MM.1S (cell line): ENCODE results near the gene ZNF292.

Experiments used
- DNase-seq: peaks from one replicate; pipeline ENCODE4 v3.0.0-alpha.2; 2015
- H2AFZ ChIP-seq: fragments of 300-600 bp; sonication (generic); 2 replicates; pipeline ENCODE4 v1.6.0; 2016; ENCODE audit warnings: antibody characterized with exemption, low read length
- H3F3A ChIP-seq: fragments of 300-600 bp; sonication (generic); 2 replicates; pipeline ENCODE4 v1.6.1; 2016; ENCODE audit warnings: mild to moderate bottlenecking, antibody characterized with exemption, low read length, moderate library complexity, mixed read lengths; ENCODE audit not compliant: insufficient read depth
- H3K27ac ChIP-seq: fragments of 300-600 bp; sonication (generic); 2 replicates; pipeline ENCODE4 v1.5.1; 2016; ENCODE audit warnings: mild to moderate bottlenecking, low read length
- H3K27me3 ChIP-seq: fragments of 300-600 bp; sonication (generic); replicated peaks from 2 replicates; pipeline ENCODE4 v1.6.0; 2016; ENCODE audit warnings: low read length; ENCODE audit not compliant: insufficient read depth
- H3K36me3 ChIP-seq: fragments of 300-600 bp; sonication (generic); replicated peaks from 2 replicates; pipeline ENCODE4 v1.6.1; 2016; ENCODE audit warnings: mild to moderate bottlenecking, low read length, mixed read lengths; ENCODE audit not compliant: insufficient read depth
- H3K4me1 ChIP-seq: fragments of 300-600 bp; sonication (generic); 2 replicates; pipeline ENCODE4 v1.6.1; 2016; ENCODE audit warnings: low read length, mixed read lengths
- H3K4me2 ChIP-seq: fragments of 300-600 bp; sonication (generic); 2 replicates; pipeline ENCODE4 v1.6.0; 2016; ENCODE audit warnings: low read depth, low read length
- H3K4me3 ChIP-seq: fragments of 300-600 bp; sonication (generic); 2 replicates; pipeline ENCODE4 v1.5.1; 2016; ENCODE audit warnings: low read length, mixed read lengths
- H3K79me2 ChIP-seq: fragments of 300-600 bp; sonication (generic); 2 replicates; pipeline ENCODE4 v1.6.1; 2016; ENCODE audit warnings: mixed run types, low read length, mixed read lengths
- H3K9ac ChIP-seq: fragments of 300-600 bp; sonication (generic); 2 replicates; pipeline ENCODE4 v1.6.1; 2016; ENCODE audit warnings: low read length, mixed read lengths
- H3K9me2 ChIP-seq: fragments of 300-600 bp; sonication (generic); replicated peaks from 2 replicates; pipeline ENCODE4 v1.6.1; 2016; ENCODE audit warnings: mild to moderate bottlenecking, low read length, mixed read lengths; ENCODE audit not compliant: insufficient read depth
- H3K9me3 ChIP-seq: fragments of 300-600 bp; sonication (generic); replicated peaks from 2 replicates; pipeline ENCODE4 v1.6.1; 2016; ENCODE audit warnings: mild to moderate bottlenecking, low read length, mixed read lengths; ENCODE audit not compliant: insufficient read depth
- H4K20me1 ChIP-seq: fragments of 300-600 bp; sonication (generic); 2 replicates; pipeline ENCODE4 v1.6.1; 2016; ENCODE audit warnings: mild to moderate bottlenecking, low read length, moderate library complexity, mixed read lengths; ENCODE audit not compliant: insufficient read depth
- CTCF ChIP-seq: fragments of 300-600 bp; sonication (generic); IDR thresholded peaks from 2 replicates; pipeline ENCODE4 v1.5.1; 2016; ENCODE audit warnings: antibody characterized with exemption, low read length, mixed read lengths
- EZH2 ChIP-seq: fragments of 300-600 bp; sonication (generic); optimal IDR thresholded peaks from 2 replicates; pipeline ENCODE3; 2017; ENCODE audit warnings: low read depth, mild to moderate bottlenecking, antibody characterized with exemption, low read length, mixed read lengths
- EZH2phosphoT487 ChIP-seq: fragments of 300-600 bp; sonication (generic); IDR thresholded peaks from 2 replicates; pipeline ENCODE4 v1.6.1; 2018; ENCODE audit warnings: antibody characterized with exemption, low read length

ZNF292 gene

GRCh38 chr6:87174078-87174579, 18.8 kb downstream of the ZNF292 start:
- DNase-seq = peak; percentile 10
- Histone ChIP-seq H4K20me1 (peaks cover 49% of the 10 kb centered on the region), H3K27me3 (no peaks in the 10 kb centered on the region), H2AFZ (no peak overlapping the region), H3F3A (peaks cover 10% of the 10 kb centered on the region; the same call in 1 of the 2 replicates), H3K9me2 (no peaks in the 10 kb centered on the region), H3K27ac (peak overlapping the region; percentile 5; the same call in 1 of the 2 replicates), H3K79me2 (peaks cover 98% of the 10 kb centered on the region), H3K9me3 (no peaks in the 10 kb centered on the region), H3K36me3 (no peaks in the 10 kb centered on the region), H3K4me3 (no peak overlapping the region), H3K4me1 (peaks cover 31% of the 10 kb centered on the region), H3K9ac (no peak overlapping the region), H3K4me2 (peak overlapping the region; percentile 18; the same call in 1 of the 2 replicates)
- TF ChIP-seq EZH2 = no peak
- no peak for TF ChIP-seq EZH2phosphoT487
- TF ChIP-seq CTCF = no peak

GRCh38 chr6:87176493-87176892, 21.1 kb downstream of the ZNF292 start:
- peaks cover 98% of the 10 kb centered on the region for H3K79me2 ChIP-seq
- H3K9me3 ChIP-seq = no peaks in the 10 kb centered on the region
- H3K9me2 ChIP-seq = no peaks in the 10 kb centered on the region
- no peak for TF ChIP-seq EZH2
- no peak for TF ChIP-seq EZH2phosphoT487
- TF ChIP-seq CTCF = no peak
- DNase-seq = no peak
- peaks cover 10% of the 10 kb centered on the region; the same call in 1 of the 2 replicates for H3F3A ChIP-seq
- no peak overlapping the region for H3K4me2 ChIP-seq
- H2AFZ ChIP-seq = no peak overlapping the region
- no peaks in the 10 kb centered on the region for H3K27me3 ChIP-seq
- H4K20me1 ChIP-seq = peaks cover 42% of the 10 kb centered on the region
- H3K9ac ChIP-seq = no peak overlapping the region
- no peaks in the 10 kb centered on the region for H3K36me3 ChIP-seq
- no peak overlapping the region for H3K4me3 ChIP-seq
- no peak overlapping the region for H3K27ac ChIP-seq
- peaks cover 29% of the 10 kb centered on the region for H3K4me1 ChIP-seq

- Histone ChIP-seq H3K4me1 (peaks cover 4% of the 10 kb centered on the region; the same call in 1 of the 2 replicates), H3K9me2 (no peaks in the 10 kb centered on the region), H3K9ac (no peak overlapping the region), H3K4me2 (no peak overlapping the region), H2AFZ (no peak overlapping the region), H3K27ac (no peak overlapping the region), H3K4me3 (no peak overlapping the region), H3K9me3 (no peaks in the 10 kb centered on the region), H4K20me1 (peaks cover 20% of the 10 kb centered on the region), H3K79me2 (peaks cover 98% of the 10 kb centered on the region), H3F3A (no peaks in the 10 kb centered on the region), H3K27me3 (no peaks in the 10 kb centered on the region), H3K36me3 (no peaks in the 10 kb centered on the region; the same call in 1 of the 2 replicates)
- TF ChIP-seq EZH2 = no peak
- no peak for TF ChIP-seq EZH2phosphoT487
- no peak for TF ChIP-seq CTCF
- no peak for DNase-seq
Observed at GRCh38 chr6:87180105-87180728, 24.9 kb downstream of the ZNF292 start.
